ENCODE data around the gene KCTD4. TPM values are rescaled to one million over a fixed set of nuclear protein-coding genes. Genes with fewer than 3 reads are reported as not detected.

KCTD4 gene
- polyA plus RNA-seq, 3 donors: 0.45 to 0.61 (median 0.61) TPM

Other genes starting within 250 kb of the KCTD4 start
- gene NUFIP1, start 211.6 kb downstream of the KCTD4 start, polyA plus RNA-seq (ENCODE audit: insufficient read length in 3 of 3): 10 to 100 TPM; 11.3 to 14.9 (median 12.5) TPM
- 10 to 100 TPM; 50.5 to 60.3 (median 53.6) TPM for gene GPALPP1, start 211.5 kb downstream of the KCTD4 start, polyA plus RNA-seq (ENCODE audit: insufficient read length in 3 of 3)
- gene GTF2F2, start 80.5 kb downstream of the KCTD4 start, polyA plus RNA-seq (ENCODE audit: insufficient read length in 3 of 3): 10 to 100 TPM; 25.5 to 29.9 (median 27.3) TPM
- gene TPT1, start 140.1 kb upstream of the KCTD4 start, polyA plus RNA-seq (ENCODE audit: insufficient read length in 3 of 3): 1,000 to 10,000 TPM; 6,263 to 7,020 (median 6,451) TPM
- 10 to 100 TPM; 19.4 to 31.8 (median 25.7) TPM for gene SLC25A30, start 217.3 kb upstream of the KCTD4 start, polyA plus RNA-seq (ENCODE audit: insufficient read length in 3 of 3)